Left kidney (tissue), 2 donors: Measurements from ENCODE around the gene GRK5. TPM values are rescaled to one million over a fixed set of nuclear protein-coding genes. Genes with fewer than 3 reads are reported as not detected.
"Not testable (repeated sequence)": the region's sequence is repeated elsewhere in the genome, so short reads cannot be mapped to it uniquely, and the experiment has no call there.

ENCODE experiments used
- DNase-seq: peaks from one replicate; pipeline ENCODE4 v3.0.0-alpha.2; 2013
- polyA plus RNA-seq: library from polyadenylated mRNA; unstranded; fragments of 120-200 nt; gene quantifications from one replicate; pipeline ENCODE4 v1.2.1, GENCODE V29; 2013; ENCODE audit not compliant: insufficient read length

The GRK5 gene
- polyA plus RNA-seq, 1 donor: 14.0 TPM

GRCh38 chr10:119274519-119275045, 67.2 kb downstream of the GRK5 start:
- no peak for DNase-seq

- no peak for DNase-seq
Observed at GRCh38 chr10:119275085-119275484, 67.7 kb downstream of the GRK5 start.

- not testable (repeated sequence) for DNase-seq
Observed at GRCh38 chr10:119276194-119276593, 68.8 kb downstream of the GRK5 start.

- no peak for DNase-seq
Observed at GRCh38 chr10:119278126-119278709, 70.8 kb downstream of the GRK5 start.

- DNase-seq: no peak
Observed at GRCh38 chr10:119279441-119279840, 72.1 kb downstream of the GRK5 start.

- no peak for DNase-seq
Observed at GRCh38 chr10:119281581-119282071, 74.3 kb downstream of the GRK5 start.

GRCh38 chr10:119282446-119282845, 75.1 kb downstream of the GRK5 start:
- no peak for DNase-seq

GRCh38 chr10:119283387-119283786, 76.0 kb downstream of the GRK5 start:
- DNase-seq: no peak

GRCh38 chr10:119283818-119284217, 76.4 kb downstream of the GRK5 start:
- DNase-seq: no peak

- DNase-seq: no peak
Observed at GRCh38 chr10:119284679-119285096, 77.3 kb downstream of the GRK5 start.

GRCh38 chr10:119285495-119286267, 78.3 kb downstream of the GRK5 start:
- no peak for DNase-seq

- no peak for DNase-seq
Observed at GRCh38 chr10:119286516-119286915, 79.1 kb downstream of the GRK5 start.

GRCh38 chr10:119286983-119287633, 79.7 kb downstream of the GRK5 start:
- DNase-seq: no peak

GRCh38 chr10:119288574-119289001, 81.2 kb downstream of the GRK5 start:
- no peak for DNase-seq

- no peak for DNase-seq
Observed at GRCh38 chr10:119289227-119289920, 82.0 kb downstream of the GRK5 start.

- DNase-seq: no peak
Observed at GRCh38 chr10:119290301-119291048, 83.1 kb downstream of the GRK5 start.

GRCh38 chr10:119291223-119291900, 84.0 kb downstream of the GRK5 start:
- DNase-seq: no peak

GRCh38 chr10:119292968-119293760, 85.8 kb downstream of the GRK5 start:
- DNase-seq: no peak

- DNase-seq: no peak
Observed at GRCh38 chr10:119296703-119297102, 89.3 kb downstream of the GRK5 start.
